GM12878 (cell line): Measurements from ENCODE around the gene GPR31. TPM values are rescaled to one million over a fixed set of nuclear protein-coding genes. Genes with fewer than 3 reads are reported as not detected.

Experiments
- ATAC-seq: fragments of 200-7000 bp; cut with Tn5 transposase; 3 replicates; pipeline ENCODE4 v1.9.1; 2020; ENCODE audit warnings: mild to moderate bottlenecking, moderate library complexity
- BruUV-seq: library from RNA; stranded (reverse); fragments of 400-500 nt; replicated peaks from 2 replicates; lab custom pipeline; 2021; lab: Mats Ljungman, UMichigan
- CTCF ChIA-PET: fragments of 300-600 bp; sonication (Branson Sonifier 250); formaldehyde crosslinking; extraction: SDS; loops from one replicate; lab custom pipeline; 2021; ENCODE audit warnings: inconsistent platforms; lab: Yijun Ruan, JAX
- POLR2A ChIA-PET: fragments of 350-600 bp; formaldehyde crosslinking; extraction: SDS; loops from one replicate; lab custom pipeline; 2021; ENCODE audit warnings: inconsistent platforms; lab: Charles Lee
- RAD21 ChIA-PET: fragments of 300-600 bp; sonication (Branson Sonifier 250); formaldehyde crosslinking; loops from one replicate; lab custom pipeline; 2023; ENCODE audit warnings: antibody characterized with exemption; ENCODE audit not compliant: unreplicated experiment; lab: Charles Lee
- SMC1A ChIA-PET: fragments of 300-600 bp; sonication (Branson Sonifier 250); formaldehyde crosslinking; loops from one replicate; lab custom pipeline; 2023; ENCODE audit not compliant: unreplicated experiment, uncharacterized antibody; lab: Charles Lee
- DNase-seq: peaks from one replicate; pipeline ENCODE4 v3.0.0-alpha.2; 2011; ENCODE audit warnings: low read depth, low spot score
- FAIRE-seq: peaks from 3 replicates; lab custom pipeline; 2011; peaks lifted over from hg19 to GRCh38; lab: Jason Lieb, UNC
- H2AFZ ChIP-seq: 2 replicates; pipeline ENCODE4 v1.6.0; 2011; ENCODE audit warnings: low read depth, low read length, control low read depth; ENCODE audit not compliant: control insufficient read depth
- H3K27ac ChIP-seq: 2 replicates; pipeline ENCODE4 v1.5.1; 2011; ENCODE audit warnings: control low read depth; ENCODE audit not compliant: control insufficient read depth, insufficient read depth
- H3K27me3 ChIP-seq, 2 experiments: replicated peaks in 1 of 2; 2 replicates each; pipeline versions ENCODE4 v1.6.0 to v1.6.1; 2011; ENCODE audit warnings: low read length in 1 of 2; ENCODE audit not compliant: control insufficient read depth in 2 of 2, insufficient read depth in 2 of 2
- H3K36me3 ChIP-seq, 2 experiments: 2 replicates each; pipeline ENCODE4 v1.5.1; 2011; ENCODE audit warnings: low read length in 1 of 2; ENCODE audit not compliant: control insufficient read depth in 2 of 2, insufficient read depth in 2 of 2
- H3K4me1 ChIP-seq: 2 replicates; pipeline ENCODE4 v1.6.1; 2011; ENCODE audit warnings: mild to moderate bottlenecking, low read length, moderate library complexity, mixed read lengths; ENCODE audit not compliant: control insufficient read depth, insufficient read depth
- H3K4me2 ChIP-seq: 2 replicates; pipeline ENCODE4 v1.6.0; 2011; ENCODE audit warnings: control low read depth; ENCODE audit not compliant: control insufficient read depth, insufficient read depth
- H3K4me3 ChIP-seq: fragments of 200-600 bp; sonication (generic); 2 replicates; pipeline ENCODE4 v1.5.1; 2016
- H3K79me2 ChIP-seq: 2 replicates; pipeline ENCODE4 v1.6.0; 2011; ENCODE audit warnings: low read length; ENCODE audit not compliant: control insufficient read depth, insufficient read depth
- H3K9ac ChIP-seq: 2 replicates; pipeline ENCODE4 v1.8.0; 2011; ENCODE audit warnings: low read length, control low read depth, mixed read lengths; ENCODE audit not compliant: control insufficient read depth, insufficient read depth
- H3K9me3 ChIP-seq: replicated peaks from 3 replicates; pipeline ENCODE4 v1.5.1; 2011; ENCODE audit warnings: mild to moderate bottlenecking, low read length; ENCODE audit not compliant: control insufficient read depth, insufficient read depth
- H4K20me1 ChIP-seq: 2 replicates; pipeline ENCODE4 v1.6.0; 2011; ENCODE audit not compliant: control insufficient read depth, insufficient read depth
- BHLHE40 ChIP-seq, 2 experiments: fragments of 450-650 bp in 1 of 2; IDR thresholded peaks; 2 replicates each; pipeline ENCODE4 v1.6.1; 2011 to 2017; ENCODE audit warnings: low read depth in 2 of 2, borderline replicate concordance in 1 of 2, improper control_type of control experiment in 1 of 2, low read length in 1 of 2, mild to moderate bottlenecking in 1 of 2
- CHD2 ChIP-seq: IDR thresholded peaks from 2 replicates; pipeline ENCODE4 v1.6.1; 2011; ENCODE audit warnings: low read depth, low read length, improper control_type of control experiment, borderline replicate concordance
- CREB1 ChIP-seq: IDR thresholded peaks from 2 replicates; pipeline ENCODE4 v1.6.1; 2012; ENCODE audit warnings: low read depth, mild to moderate bottlenecking, inconsistent platforms
- E2F4 ChIP-seq: IDR thresholded peaks from 2 replicates; pipeline ENCODE4 v1.6.1; 2012; ENCODE audit warnings: low read depth, low read length, improper control_type of control experiment
- EP300 ChIP-seq, 2 experiments: fragments of 150-350 bp in 1 of 2; IDR thresholded peaks; 2 replicates each; pipeline ENCODE4 v1.6.1; 2011 to 2012; ENCODE audit warnings: low read depth in 2 of 2, low read length in 2 of 2, borderline replicate concordance in 1 of 2, improper control_type of control experiment in 1 of 2, inconsistent platforms in 1 of 2; ENCODE audit not compliant: control insufficient read depth in 1 of 2
- FOXM1 ChIP-seq: IDR thresholded peaks from 2 replicates; pipeline ENCODE4 v1.6.1; 2012; ENCODE audit warnings: low read depth, mild to moderate bottlenecking, inconsistent platforms, low read length, moderate library complexity
- JUND ChIP-seq: IDR thresholded peaks from 2 replicates; pipeline ENCODE4 v1.6.1; 2012; ENCODE audit warnings: low read depth, mild to moderate bottlenecking, low read length, improper control_type of control experiment, moderate library complexity
- RAD51 ChIP-seq: fragments of 450-650 bp; IDR thresholded peaks from 2 replicates; pipeline ENCODE4 v1.6.1; 2016; ENCODE audit warnings: moderate library complexity, mild to moderate bottlenecking, inconsistent platforms
- SMAD1 ChIP-seq: fragments of 450-650 bp; IDR thresholded peaks from 2 replicates; pipeline ENCODE4 v1.6.1; 2018; ENCODE audit warnings: mild to moderate bottlenecking, low read depth; ENCODE audit not compliant: partially characterized antibody
- TAF1 ChIP-seq: IDR thresholded peaks from 2 replicates; pipeline ENCODE4 v1.6.1; 2011; ENCODE audit warnings: mild to moderate bottlenecking, low read depth, low read length, borderline replicate concordance
- ZBED1 ChIP-seq: IDR thresholded peaks from 2 replicates; pipeline ENCODE4 v1.6.1; 2016; ENCODE audit warnings: borderline replicate concordance
- ZNF274 ChIP-seq: IDR thresholded peaks from one replicate; pipeline ENCODE4 v1.8.0; 2011; ENCODE audit not compliant: insufficient read length, insufficient read depth
- ZNF622 ChIP-seq: fragments of 450-650 bp; IDR thresholded peaks from 2 replicates; pipeline ENCODE4 v1.6.1; 2017; ENCODE audit warnings: mild to moderate bottlenecking, inconsistent platforms
- WGBS: methylation state at CpG from one replicate; pipeline ENCODE4 v1.1.6; 2016; ENCODE audit warnings: low lambda C conversion rate; ENCODE audit not compliant: insufficient replicate concordance, insufficient coverage; ENCODE audit errors: missing lambda C conversion rate; 5-methylcytosine and 5-hydroxymethylcytosine counted together
- in situ Hi-C: fragments of 300-500 bp; cut with MboI; formaldehyde crosslinking; loops from 9 replicates; pipeline ENCODE4 v1.14.3; 2018; ENCODE audit warnings: mixed read lengths
- intact Hi-C: fragments of 100-400 bp; cut with micrococcal nuclease; formaldehyde crosslinking; loops from one replicate; pipeline ENCODE4 v1.14.2; 2022; ENCODE audit not compliant: unreplicated experiment
- polyA plus RNA-seq, 11 experiments: library from polyadenylated mRNA; depleted of rRNA in 4 of 11; unstranded in 6 of 11; stranded (reverse) in 5 of 11; fragments of >200 nt; fragmentation: Nextera tagmentation in 4 of 11; fragmentation: Illumina TruSeq in 1 of 11; extraction: Ambion mirVana in 4 of 11; extraction: Trizol in 1 of 11; gene quantifications; 1 replicate in 1 of 11; 2 replicates in 10 of 11; pipeline versions ENCODE4 v1.2.1 to v1.2.3, GENCODE V29; 2011 to 2016; ENCODE audit warnings: inconsistent platforms in 2 of 11, missing spikeins in 2 of 11, low read depth in 1 of 11
- total RNA-seq, 4 experiments: library from RNA; depleted of rRNA in 3 of 4; stranded (reverse); fragments of >200 nt in 3 of 4; fragmentation: Illumina TruSeq in 1 of 4; extraction: Trizol in 1 of 4; gene quantifications; 2 replicates each; pipeline versions ENCODE4 v1.2.1 to v1.2.3, GENCODE V29; 2013 to 2021
- TF ChIP-seq, protein P1 (sequence below): fragments of 450-650 bp; IDR thresholded peaks from 2 replicates; pipeline ENCODE4 v1.6.1; 2016; ENCODE audit warnings: mild to moderate bottlenecking, moderate library complexity, borderline replicate concordance
- TF ChIP-seq, protein P2 (sequence below): IDR thresholded peaks from 2 replicates; pipeline ENCODE4 v1.6.1; 2011; ENCODE audit warnings: borderline replicate concordance, low read depth, mild to moderate bottlenecking, moderate library complexity, mixed read lengths, low read length; ENCODE audit not compliant: insufficient read depth; ENCODE audit errors: extremely low read length
- TF ChIP-seq, protein P3 (sequence below): IDR thresholded peaks from 2 replicates; pipeline ENCODE4 v1.6.1; 2012; ENCODE audit warnings: low read depth, low read length, improper control_type of control experiment

Gene GPR31
- total and polyA plus RNA-seq, 10 of the 15 experiments (the other 5 are each of a cell fraction or from before 2014, with no cell fraction given) = not detected

GRCh38 chr6:167125855-167126349 lies 31.9 kb downstream of the GPR31 start:
- RAD21 ChIA-PET = interaction anchor here (3.2 to 7.2 kb wide), 4 partner anchors 12 to 125 kb away, joined by 22 to 74 read pairs (median 66); partner anchors contain the start of gene CEP43
- DNase-seq = no peak
- H3K9ac ChIP-seq = no peak overlapping the region
- TF ChIP-seq, protein P1, sequence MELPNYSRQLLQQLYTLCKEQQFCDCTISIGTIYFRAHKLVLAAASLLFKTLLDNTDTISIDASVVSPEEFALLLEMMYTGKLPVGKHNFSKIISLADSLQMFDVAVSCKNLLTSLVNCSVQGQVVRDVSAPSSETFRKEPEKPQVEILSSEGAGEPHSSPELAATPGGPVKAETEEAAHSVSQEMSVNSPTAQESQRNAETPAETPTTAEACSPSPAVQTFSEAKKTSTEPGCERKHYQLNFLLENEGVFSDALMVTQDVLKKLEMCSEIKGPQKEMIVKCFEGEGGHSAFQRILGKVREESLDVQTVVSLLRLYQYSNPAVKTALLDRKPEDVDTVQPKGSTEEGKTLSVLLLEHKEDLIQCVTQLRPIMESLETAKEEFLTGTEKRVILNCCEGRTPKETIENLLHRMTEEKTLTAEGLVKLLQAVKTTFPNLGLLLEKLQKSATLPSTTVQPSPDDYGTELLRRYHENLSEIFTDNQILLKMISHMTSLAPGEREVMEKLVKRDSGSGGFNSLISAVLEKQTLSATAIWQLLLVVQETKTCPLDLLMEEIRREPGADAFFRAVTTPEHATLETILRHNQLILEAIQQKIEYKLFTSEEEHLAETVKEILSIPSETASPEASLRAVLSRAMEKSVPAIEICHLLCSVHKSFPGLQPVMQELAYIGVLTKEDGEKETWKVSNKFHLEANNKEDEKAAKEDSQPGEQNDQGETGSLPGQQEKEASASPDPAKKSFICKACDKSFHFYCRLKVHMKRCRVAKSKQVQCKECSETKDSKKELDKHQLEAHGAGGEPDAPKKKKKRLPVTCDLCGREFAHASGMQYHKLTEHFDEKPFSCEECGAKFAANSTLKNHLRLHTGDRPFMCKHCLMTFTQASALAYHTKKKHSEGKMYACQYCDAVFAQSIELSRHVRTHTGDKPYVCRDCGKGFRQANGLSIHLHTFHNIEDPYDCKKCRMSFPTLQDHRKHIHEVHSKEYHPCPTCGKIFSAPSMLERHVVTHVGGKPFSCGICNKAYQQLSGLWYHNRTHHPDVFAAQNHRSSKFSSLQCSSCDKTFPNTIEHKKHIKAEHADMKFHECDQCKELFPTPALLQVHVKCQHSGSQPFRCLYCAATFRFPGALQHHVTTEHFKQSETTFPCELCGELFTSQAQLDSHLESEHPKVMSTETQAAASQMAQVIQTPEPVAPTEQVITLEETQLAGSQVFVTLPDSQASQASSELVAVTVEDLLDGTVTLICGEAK = no peak
- TF ChIP-seq ZNF622 (no peak), ZBED1 (no peak), ZNF274 (no peak), E2F4 (no peak), CREB1 (no peak), FOXM1 (no peak), CHD2 (no peak), BHLHE40 (IDR thresholded peaks at IDR 0.05; ENCODE audit: borderline replicate concordance in 1 of 2, low read depth in 2 of 2, low read length in 1 of 2) (no peak), SMAD1 (no peak), TAF1 (no peak), RAD51 (no peak), EP300 (IDR thresholded peaks at IDR 0.05; ENCODE audit: borderline replicate concordance in 1 of 2, control insufficient read depth in 1 of 2, low read depth in 2 of 2, low read length in 2 of 2) (no peak), JUND (no peak)
- TF ChIP-seq, protein P2, sequence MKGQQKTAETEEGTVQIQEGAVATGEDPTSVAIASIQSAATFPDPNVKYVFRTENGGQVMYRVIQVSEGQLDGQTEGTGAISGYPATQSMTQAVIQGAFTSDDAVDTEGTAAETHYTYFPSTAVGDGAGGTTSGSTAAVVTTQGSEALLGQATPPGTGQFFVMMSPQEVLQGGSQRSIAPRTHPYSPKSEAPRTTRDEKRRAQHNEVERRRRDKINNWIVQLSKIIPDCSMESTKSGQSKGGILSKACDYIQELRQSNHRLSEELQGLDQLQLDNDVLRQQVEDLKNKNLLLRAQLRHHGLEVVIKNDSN = no peak
- TF ChIP-seq, protein P3, sequence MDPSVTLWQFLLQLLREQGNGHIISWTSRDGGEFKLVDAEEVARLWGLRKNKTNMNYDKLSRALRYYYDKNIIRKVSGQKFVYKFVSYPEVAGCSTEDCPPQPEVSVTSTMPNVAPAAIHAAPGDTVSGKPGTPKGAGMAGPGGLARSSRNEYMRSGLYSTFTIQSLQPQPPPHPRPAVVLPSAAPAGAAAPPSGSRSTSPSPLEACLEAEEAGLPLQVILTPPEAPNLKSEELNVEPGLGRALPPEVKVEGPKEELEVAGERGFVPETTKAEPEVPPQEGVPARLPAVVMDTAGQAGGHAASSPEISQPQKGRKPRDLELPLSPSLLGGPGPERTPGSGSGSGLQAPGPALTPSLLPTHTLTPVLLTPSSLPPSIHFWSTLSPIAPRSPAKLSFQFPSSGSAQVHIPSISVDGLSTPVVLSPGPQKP = no peak
- H4K20me1 ChIP-seq = no peaks in the 10 kb centered on the region
- no peak overlapping the region for H3K4me3 ChIP-seq
- WGBS = 95% methylated on average over 3 of the region's 3 CpGs
- in situ Hi-C loops = loop anchor here (25.0 kb wide), 1 partner anchor 114 kb away; no protein-coding TSS in a partner anchor
- H3K4me2 ChIP-seq = no peak overlapping the region
- CTCF ChIA-PET = interaction anchor here (1.0 to 6.2 kb wide), 6 partner anchors 11 to 137 kb away, joined by 3 to 57 read pairs (median 20); no protein-coding TSS in a partner anchor
- peaks cover 52% of the 10 kb centered on the region for H3K4me1 ChIP-seq
- H3K9me3 ChIP-seq = peaks cover 5% of the 10 kb centered on the region; the same call in 2 of the 3 replicates
- H3K79me2 ChIP-seq = peaks cover 14% of the 10 kb centered on the region
- FAIRE-seq = no peak
- no peaks in the 10 kb centered on the region for H3K27me3 ChIP-seq
- no peak overlapping the region for H3K27ac ChIP-seq
- POLR2A ChIA-PET = interaction anchor here (2.3 to 14.7 kb wide), 2 partner anchors 12 to 34 kb away, joined by 10 to 279 read pairs; no protein-coding TSS in a partner anchor
- no peak for ATAC-seq
- intact Hi-C loops = loop anchor here (2.0 to 10.0 kb wide), 2 partner anchors 47 to 171 kb away; partner anchors contain the start of gene RNASET2
- no TSS peak for BruUV-seq
- H3K36me3 ChIP-seq = no peaks in the 10 kb centered on the region
- SMC1A ChIA-PET = interaction anchor here (1.6 to 21.7 kb wide), 4 partner anchors 12 to 78 kb away, joined by 4 to 542 read pairs (median 198); no protein-coding TSS in a partner anchor
- no peak overlapping the region for H2AFZ ChIP-seq
